Esophagus muscularis mucosa (tissue), 4 donors: ENCODE data around the gene DHX32. TPM values are rescaled to one million over a fixed set of nuclear protein-coding genes. Genes with fewer than 3 reads are reported as not detected.
"Not testable (repeated sequence)": the region's sequence is repeated elsewhere in the genome, so short reads cannot be mapped to it uniquely, and the experiment has no call there.

Experiments
- DNase-seq: peaks from one replicate; pipeline ENCODE4 v3.0.0-alpha.2; 2017; ENCODE audit errors: extremely low spot score
- H3K27ac ChIP-seq, 4 donors: fragments of 200-600 bp; sonication (generic); replicated peaks in 1 of 4; 1 replicate in 3 of 4; 2 replicates in 1 of 4; pipeline ENCODE4 v1.5.1; 2016 to 2019; ENCODE audit warnings: mild to moderate bottlenecking in 1 of 4
- H3K27me3 ChIP-seq, 4 donors: fragments of 200-600 bp; sonication (generic); one replicate each; pipeline versions ENCODE4 v1.5.1 to v1.6.0; 2016 to 2019
- H3K36me3 ChIP-seq, 4 donors: fragments of 200-600 bp; sonication (generic); one replicate each; pipeline ENCODE4 v1.5.1; 2016 to 2019
- H3K4me1 ChIP-seq, 4 donors: fragments of 200-600 bp; sonication (generic); one replicate each; pipeline ENCODE4 v1.5.1; 2016 to 2019
- H3K4me3 ChIP-seq, 4 donors: fragments of 200-600 bp; sonication (generic); 1 replicate in 2 of 4; 2 replicates in 2 of 4; pipeline ENCODE4 v1.5.1; 2016 to 2019; ENCODE audit warnings: mild to moderate bottlenecking in 4 of 4, moderate library complexity in 1 of 4
- H3K9me3 ChIP-seq, 4 donors: fragments of 200-600 bp; sonication (generic); 1 replicate in 3 of 4; 2 replicates in 1 of 4; pipeline ENCODE4 v1.5.1; 2016 to 2019
- EP300 ChIP-seq: sonication (generic); formaldehyde crosslinking; IDR thresholded peaks from one replicate; pipeline ENCODE4 v1.6.1; 2017; ENCODE audit warnings: antibody characterized with exemption
- POLR2A ChIP-seq: fragments of 450-650 bp; IDR thresholded peaks from one replicate; pipeline ENCODE4 v1.6.1; 2017; ENCODE audit warnings: antibody characterized with exemption, moderate library complexity, mild to moderate bottlenecking, low read depth
- POLR2AphosphoS5 ChIP-seq, 2 donors: sonication (generic); formaldehyde crosslinking; IDR thresholded peaks; one replicate each; pipeline ENCODE4 v1.6.1; 2017; ENCODE audit warnings: antibody characterized with exemption in 2 of 2
- WGBS: methylation state at CpG from one replicate; pipeline ENCODE4 v1.1.5; 2018; 5-methylcytosine and 5-hydroxymethylcytosine counted together
- intact Hi-C: fragments of 100-400 bp; cut with DNase I; formaldehyde crosslinking; loops from one replicate; pipeline ENCODE4 v1.15.1; 2023
- total RNA-seq, 4 donors: library from RNA; depleted of rRNA; stranded (reverse); fragments of >200 nt; gene quantifications; one replicate each; pipeline versions ENCODE4 v1.1.0 to v1.2.1, GENCODE V29; 2016
- TF ChIP-seq, protein P1 (sequence below), 3 experiments: fragments of 200-600 bp in 2 of 3; fragments of 450-650 bp in 1 of 3; sonication (generic) in 2 of 3; IDR thresholded peaks; one replicate each; pipeline ENCODE4 v1.5.1; 2017 to 2019; ENCODE audit warnings: antibody characterized with exemption in 3 of 3, mild to moderate bottlenecking in 2 of 3, moderate library complexity in 1 of 3

DHX32 gene
- total RNA-seq, 4 donors from 2014 or later, result 22.4 to 26.2 (median 25.0) TPM

DNA sequence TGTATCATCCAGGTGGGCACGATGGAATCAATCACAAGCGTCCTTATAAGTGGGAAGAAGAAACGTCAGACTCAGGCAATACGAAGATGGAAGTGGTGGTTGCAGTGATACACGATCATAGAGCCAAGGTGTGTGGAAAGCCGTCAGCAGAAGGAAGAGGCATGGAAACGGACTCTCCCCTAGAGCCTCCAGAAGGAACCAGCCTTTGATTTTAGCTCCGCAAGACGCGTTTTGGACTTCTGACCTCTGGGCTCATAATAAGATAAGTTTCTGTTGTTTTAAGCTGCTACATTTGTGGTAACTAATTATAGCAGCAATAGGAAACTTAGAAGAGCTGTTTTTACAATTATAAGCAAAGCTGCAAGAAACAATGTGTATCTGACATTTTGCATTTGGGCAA lies 30.1 kb upstream of the DHX32 start:
- Histone ChIP-seq H3K27ac (no peak overlapping the region), H3K27me3 (no peaks in the 10 kb centered on the region), H3K4me1 (no peaks in the 10 kb centered on the region), H3K4me3 (no peak overlapping the region), H3K36me3 (no peaks in the 10 kb centered on the region), H3K9me3 (no peaks in the 10 kb centered on the region)
- no peak for DNase-seq
- 82% methylated on average over 10 of the region's 10 CpGs for WGBS
- intact Hi-C loops, result no loop called here
- no peak for TF ChIP-seq EP300
- no peak for TF ChIP-seq POLR2A
- TF ChIP-seq, protein P1, sequence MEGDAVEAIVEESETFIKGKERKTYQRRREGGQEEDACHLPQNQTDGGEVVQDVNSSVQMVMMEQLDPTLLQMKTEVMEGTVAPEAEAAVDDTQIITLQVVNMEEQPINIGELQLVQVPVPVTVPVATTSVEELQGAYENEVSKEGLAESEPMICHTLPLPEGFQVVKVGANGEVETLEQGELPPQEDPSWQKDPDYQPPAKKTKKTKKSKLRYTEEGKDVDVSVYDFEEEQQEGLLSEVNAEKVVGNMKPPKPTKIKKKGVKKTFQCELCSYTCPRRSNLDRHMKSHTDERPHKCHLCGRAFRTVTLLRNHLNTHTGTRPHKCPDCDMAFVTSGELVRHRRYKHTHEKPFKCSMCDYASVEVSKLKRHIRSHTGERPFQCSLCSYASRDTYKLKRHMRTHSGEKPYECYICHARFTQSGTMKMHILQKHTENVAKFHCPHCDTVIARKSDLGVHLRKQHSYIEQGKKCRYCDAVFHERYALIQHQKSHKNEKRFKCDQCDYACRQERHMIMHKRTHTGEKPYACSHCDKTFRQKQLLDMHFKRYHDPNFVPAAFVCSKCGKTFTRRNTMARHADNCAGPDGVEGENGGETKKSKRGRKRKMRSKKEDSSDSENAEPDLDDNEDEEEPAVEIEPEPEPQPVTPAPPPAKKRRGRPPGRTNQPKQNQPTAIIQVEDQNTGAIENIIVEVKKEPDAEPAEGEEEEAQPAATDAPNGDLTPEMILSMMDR (IDR thresholded peaks at IDR 0.05), result no peak
- TF ChIP-seq POLR2AphosphoS5 (IDR thresholded peaks at IDR 0.05), result no peak

DNA sequence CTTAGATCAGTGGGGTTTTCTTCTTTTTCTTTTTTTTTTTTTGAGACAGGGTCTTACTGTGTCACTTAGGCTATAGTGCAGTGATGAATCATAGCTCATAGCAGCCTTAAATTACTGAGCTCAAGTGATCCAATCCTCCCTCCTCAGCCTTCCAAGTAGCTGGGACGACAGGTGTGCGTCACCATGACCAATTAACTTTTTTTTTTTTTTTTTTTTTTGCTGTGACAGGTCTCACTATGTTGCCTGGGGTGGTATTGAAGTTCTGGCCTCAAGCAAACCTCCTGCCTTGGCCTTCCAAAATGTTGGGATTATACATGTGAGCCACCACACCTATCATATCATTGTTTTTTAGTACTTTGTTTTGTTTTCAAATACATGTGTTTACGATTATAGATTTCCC lies 28.4 kb upstream of the DHX32 start:
- H3K9me3 ChIP-seq, H3K4me1 ChIP-seq, intact Hi-C loops, H3K4me3 ChIP-seq, DNase-seq, H3K27me3 ChIP-seq, H3K36me3 ChIP-seq, H3K27ac ChIP-seq: not testable (repeated sequence)
- 64% methylated on average over 3 of the region's 3 CpGs for WGBS

DNA sequence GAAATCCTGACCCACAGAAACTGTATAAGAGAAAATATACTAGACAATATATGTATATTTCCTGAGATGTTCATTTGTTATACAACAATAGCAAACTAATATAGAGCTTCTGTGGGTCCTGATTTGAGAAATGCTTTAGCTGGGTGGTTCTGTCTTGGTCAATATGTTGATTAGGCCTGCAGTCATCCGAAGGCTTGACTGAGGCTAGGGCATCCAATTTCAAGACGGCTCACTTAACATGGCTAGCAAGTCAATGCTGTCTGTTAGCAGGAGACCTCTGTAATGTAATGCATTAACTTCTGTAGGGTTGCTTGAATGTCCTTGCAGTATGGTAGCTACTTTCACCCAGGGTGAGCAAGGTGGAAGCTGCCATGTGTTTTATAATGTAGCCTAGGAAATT lies 27.7 kb upstream of the DHX32 start:
- intact Hi-C loops, H3K36me3 ChIP-seq, H3K27ac ChIP-seq, H3K9me3 ChIP-seq, DNase-seq, H3K4me1 ChIP-seq, H3K4me3 ChIP-seq, H3K27me3 ChIP-seq: not testable (repeated sequence)
- 59% methylated on average over 2 of the region's 2 CpGs for WGBS

DNA sequence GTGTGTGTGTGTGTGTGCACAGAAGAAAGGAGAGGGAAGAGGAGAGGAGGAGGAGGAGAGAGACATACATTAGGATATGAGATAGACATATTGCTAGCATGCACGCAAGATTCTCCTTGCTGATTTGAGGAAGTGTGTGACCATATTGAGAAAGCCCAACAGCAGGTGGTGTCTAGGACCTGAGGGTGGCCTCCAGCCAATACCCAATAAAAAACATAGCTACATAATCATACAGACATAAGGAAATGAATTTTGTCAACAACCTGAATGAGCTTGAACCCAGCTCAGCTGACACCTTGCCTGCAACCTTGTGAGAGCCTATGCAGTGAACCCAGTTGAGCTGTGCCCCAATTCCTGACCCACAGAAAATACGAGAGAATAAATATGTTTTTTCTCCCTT lies 26.5 kb upstream of the DHX32 start:
- intact Hi-C loops, result not testable (repeated sequence)

DNA sequence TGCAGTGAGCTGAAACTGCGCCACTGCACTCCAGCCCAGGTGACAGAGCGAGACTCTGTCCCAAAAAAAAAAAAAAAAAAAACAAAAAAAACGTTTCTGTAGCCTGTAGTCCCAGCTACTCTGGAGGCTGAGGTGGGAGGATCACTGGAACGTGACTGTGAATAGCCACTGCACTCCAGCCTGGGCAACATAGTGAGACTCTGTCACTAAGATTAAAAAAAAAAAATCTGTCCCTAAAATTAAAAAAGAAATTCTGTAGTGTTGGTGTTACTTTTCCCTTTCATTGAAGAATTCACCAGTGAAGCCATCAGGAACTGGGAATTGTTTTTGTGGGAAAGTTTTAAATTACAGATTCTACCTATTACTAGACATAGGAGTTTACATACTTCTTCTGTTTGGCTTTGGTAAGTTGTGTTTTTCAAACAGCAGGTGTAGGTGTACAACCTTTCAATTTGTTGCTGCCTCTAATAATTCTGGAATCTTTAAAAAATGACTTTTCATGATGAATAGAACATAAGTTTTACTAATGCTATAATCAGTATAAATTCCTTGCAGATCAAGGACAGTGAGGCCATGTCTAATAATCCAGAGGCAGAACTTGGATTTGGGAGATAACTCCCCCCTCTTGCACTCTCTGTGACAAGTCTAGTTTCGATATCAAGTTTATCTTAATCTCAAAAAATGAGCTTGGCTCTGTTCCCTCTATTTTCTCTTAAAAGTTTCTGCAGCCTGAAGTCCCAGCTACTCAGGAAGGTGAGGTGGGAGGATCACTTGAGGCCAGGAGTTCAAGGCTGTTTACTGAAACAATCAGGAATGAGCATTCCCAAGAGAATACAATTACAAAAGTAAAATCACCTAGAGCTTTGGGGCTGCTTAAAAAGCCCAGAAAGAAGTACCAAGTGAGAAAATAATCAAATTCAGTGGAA lies 24.2 kb upstream of the DHX32 start:
- H3K4me3 ChIP-seq, intact Hi-C loops, DNase-seq, H3K27me3 ChIP-seq, H3K4me1 ChIP-seq, H3K9me3 ChIP-seq, H3K36me3 ChIP-seq, H3K27ac ChIP-seq: not testable (repeated sequence)
- WGBS, result 74% methylated on average over 5 of the region's 5 CpGs

More for the DNA sequence above, 26.5 kb upstream of the DHX32 start:
- not testable (repeated sequence) for H3K4me3 ChIP-seq, DNase-seq, H3K4me1 ChIP-seq, H3K27ac ChIP-seq, H3K27me3 ChIP-seq, H3K36me3 ChIP-seq, H3K9me3 ChIP-seq
- WGBS, result 93% methylated on average over 2 of the region's 2 CpGs

DNA sequence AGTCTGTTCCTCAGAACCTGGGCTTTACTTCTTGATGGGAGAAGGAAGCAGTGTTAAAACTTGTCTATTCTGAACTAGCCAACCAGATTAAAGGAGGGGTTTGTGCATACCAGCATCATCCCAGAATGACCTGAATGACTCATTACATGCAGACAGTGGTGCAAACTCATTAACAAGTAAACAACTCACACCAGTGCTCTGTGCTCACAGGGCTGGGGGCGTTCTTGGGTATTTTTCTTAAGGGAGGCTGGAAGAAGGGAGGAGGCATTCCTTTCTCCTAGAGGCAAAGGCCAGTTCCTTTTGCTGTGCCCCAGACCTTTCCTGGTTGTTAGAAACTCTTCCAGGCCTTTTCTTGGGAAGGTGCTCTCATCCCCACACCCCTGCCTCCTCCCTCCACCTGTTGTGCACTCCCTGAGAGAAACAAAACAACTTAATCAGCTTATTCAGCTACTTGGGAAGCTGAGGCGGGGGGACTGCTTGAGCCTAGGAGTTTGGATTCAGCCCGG lies 22.1 kb upstream of the DHX32 start:
- 73% methylated on average over 3 of the region's 3 CpGs for WGBS
- H3K27ac ChIP-seq, H3K4me1 ChIP-seq, H3K4me3 ChIP-seq, DNase-seq, H3K9me3 ChIP-seq, H3K27me3 ChIP-seq, H3K36me3 ChIP-seq, intact Hi-C loops: not testable (repeated sequence)

DNA sequence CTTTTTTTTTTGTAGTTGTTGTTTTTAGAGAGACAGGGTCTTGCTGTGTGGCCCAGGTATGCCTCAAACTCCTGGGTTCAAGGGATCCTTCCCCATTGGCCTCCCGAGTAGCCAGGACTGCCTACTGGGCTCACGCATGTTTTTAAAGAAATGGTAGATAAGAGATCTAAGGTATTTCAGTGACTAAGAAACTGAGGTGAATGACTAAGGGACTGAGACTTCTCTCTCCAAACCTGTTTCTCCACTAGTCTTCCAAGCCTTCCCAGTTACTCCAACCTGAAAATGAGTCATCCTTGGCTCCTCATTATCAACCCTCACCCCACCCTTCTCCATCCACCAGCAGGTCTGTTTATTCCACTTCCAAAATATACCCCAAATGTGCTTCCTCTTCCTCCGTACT lies 19.9 kb upstream of the DHX32 start:
- H3K27ac ChIP-seq, H3K4me1 ChIP-seq, intact Hi-C loops, H3K36me3 ChIP-seq, H3K4me3 ChIP-seq, DNase-seq, H3K9me3 ChIP-seq, H3K27me3 ChIP-seq: not testable (repeated sequence)
- WGBS, result 85% methylated on average over 3 of the region's 3 CpGs

DNA sequence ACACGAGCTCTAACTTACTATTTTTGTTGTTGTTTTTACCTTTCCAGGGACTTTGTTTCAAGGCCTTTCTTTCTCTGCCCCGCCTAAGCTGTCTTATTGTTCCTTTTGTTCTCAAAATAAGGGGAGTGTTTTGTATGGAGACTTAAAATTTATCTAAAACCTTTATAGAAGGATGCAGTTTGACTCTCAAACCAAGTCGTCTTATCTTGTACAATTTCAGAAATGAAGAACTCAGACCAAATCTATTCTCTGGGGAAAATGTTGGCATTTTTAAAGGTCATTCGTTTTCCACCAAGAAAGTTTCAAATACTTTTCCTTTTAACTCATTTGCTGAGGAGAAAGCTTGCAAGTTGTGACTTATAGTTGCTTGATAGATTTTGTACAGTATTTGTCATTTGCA lies 16.2 kb upstream of the DHX32 start:
- WGBS, result 52% methylated on average over 4 of the region's 4 CpGs
- H3K4me3 ChIP-seq, result peak overlapping the region; percentile 78 to 84 (median 82)
- H3K27me3 ChIP-seq, DNase-seq, H3K27ac ChIP-seq, H3K9me3 ChIP-seq, H3K36me3 ChIP-seq, intact Hi-C loops: not testable (repeated sequence)
- peaks cover 7 to 19% (median 17%) of the 10 kb centered on the region in 4 donors for H3K4me1 ChIP-seq
